OCI-LY3 (cell line): ENCODE data around the gene GALNS.

Experiments
- H2AFZ ChIP-seq: fragments of 200-600, 300-600 bp; shearing (Covaris generic); 2 replicates; pipeline ENCODE4 v1.6.0; 2014; ENCODE audit warnings: antibody characterized with exemption, low read depth, low read length
- H3K27ac ChIP-seq: fragments of 200-600, 300-600 bp; sonication (generic); 2 replicates; pipeline ENCODE4 v1.5.1; 2014; ENCODE audit warnings: mild to moderate bottlenecking, low read length, moderate library complexity, mixed read lengths
- H3K27me3 ChIP-seq: fragments of 200-600, 300-600 bp; sonication (generic); 2 replicates; pipeline ENCODE4 v1.6.1; 2014; ENCODE audit warnings: low read depth, low read length, mixed read lengths
- H3K36me3 ChIP-seq: fragments of 200-600, 300-600 bp; sonication (generic); replicated peaks from 2 replicates; pipeline ENCODE3; 2014; ENCODE audit warnings: low read depth, low read length, mixed read lengths
- H3K4me1 ChIP-seq: fragments of 300-600, 200-600 bp; sonication (generic); 2 replicates; pipeline ENCODE4 v1.6.1; 2014; ENCODE audit warnings: low read length, mixed read lengths
- H3K4me2 ChIP-seq: fragments of 200-600, 300-600 bp; sonication (generic); 2 replicates; pipeline ENCODE4 v1.6.1; 2014; ENCODE audit warnings: low read length, mixed read lengths
- H3K4me3 ChIP-seq: fragments of 300-600, 200-600 bp; sonication (generic); 2 replicates; pipeline ENCODE4 v1.5.1; 2014; ENCODE audit warnings: antibody characterized with exemption, mild to moderate bottlenecking, low read length, moderate library complexity
- H3K79me2 ChIP-seq: fragments of 300-600, 200-600 bp; shearing (Covaris generic); 2 replicates; pipeline ENCODE4 v1.6.1; 2014; ENCODE audit warnings: mild to moderate bottlenecking, low read length, mixed read lengths
- H3K9ac ChIP-seq: fragments of 300-600, 200-600 bp; shearing (Covaris generic); 2 replicates; pipeline ENCODE4 v1.6.0; 2014; ENCODE audit warnings: mild to moderate bottlenecking, low read length, moderate library complexity
- H3K9me3 ChIP-seq: fragments of 200-600, 300-600 bp; shearing (Covaris generic); 2 replicates; pipeline ENCODE4 v1.6.1; 2014; ENCODE audit warnings: low read length, mixed read lengths; ENCODE audit not compliant: insufficient read depth
- H4K20me1 ChIP-seq: fragments of 200-600, 300-600 bp; sonication (generic); 2 replicates; pipeline ENCODE4 v1.6.1; 2016; ENCODE audit warnings: low read length, mixed read lengths; ENCODE audit not compliant: insufficient read depth
- CTCF ChIP-seq: fragments of 200-600, 300-600 bp; sonication (generic); IDR thresholded peaks from 2 replicates; pipeline ENCODE4 v1.5.1; 2014; ENCODE audit warnings: antibody characterized with exemption, low read length, low read depth
- EZH2phosphoT487 ChIP-seq: fragments of 200-600 bp; shearing (Covaris generic); IDR thresholded peaks from 2 replicates; pipeline ENCODE4 v1.6.1; 2018; ENCODE audit warnings: antibody characterized with exemption, mixed run types, low read depth

Gene GALNS

GRCh38 chr16:88820385-88821025, 36.2 kb downstream of the GALNS start:
- Histone ChIP-seq H3K9ac (no peak overlapping the region), H3K27ac (no peak overlapping the region), H3K27me3 (no peaks in the 10 kb centered on the region), H3K36me3 (no peaks in the 10 kb centered on the region), H3K4me1 (no peaks in the 10 kb centered on the region), H2AFZ (no peak overlapping the region), H4K20me1 (no peaks in the 10 kb centered on the region), H3K4me3 (no peak overlapping the region), H3K4me2 (no peak overlapping the region), H3K79me2 (no peaks in the 10 kb centered on the region), H3K9me3 (no peaks in the 10 kb centered on the region)
- TF ChIP-seq CTCF: no peak
- no peak for TF ChIP-seq EZH2phosphoT487

- Histone ChIP-seq H2AFZ (no peak overlapping the region), H3K4me1 (no peaks in the 10 kb centered on the region), H3K9me3 (no peaks in the 10 kb centered on the region), H3K4me3 (no peak overlapping the region), H3K4me2 (no peak overlapping the region), H4K20me1 (no peaks in the 10 kb centered on the region), H3K36me3 (no peaks in the 10 kb centered on the region), H3K79me2 (no peaks in the 10 kb centered on the region), H3K27ac (no peak overlapping the region), H3K27me3 (no peaks in the 10 kb centered on the region), H3K9ac (no peak overlapping the region)
- no peak for TF ChIP-seq CTCF
- TF ChIP-seq EZH2phosphoT487: no peak
Measured at GRCh38 chr16:88819126-88819525, 37.6 kb downstream of the GALNS start.

GRCh38 chr16:88818575-88818874, 38.2 kb downstream of the GALNS start:
- Histone ChIP-seq H3K9ac (no peak overlapping the region), H3K4me2 (no peak overlapping the region), H3K27ac (no peak overlapping the region)

More at GRCh38 chr16:88818575-88818874, 38.2 kb downstream of the GALNS start:
- Histone ChIP-seq H3K79me2 (no peaks in the 10 kb centered on the region), H4K20me1 (no peaks in the 10 kb centered on the region), H3K4me3 (no peak overlapping the region), H3K4me1 (no peaks in the 10 kb centered on the region), H2AFZ (no peak overlapping the region), H3K27me3 (no peaks in the 10 kb centered on the region), H3K36me3 (no peaks in the 10 kb centered on the region), H3K9me3 (no peaks in the 10 kb centered on the region)
- TF ChIP-seq EZH2phosphoT487 (no peak), CTCF (no peak)
